Stomach (tissue), 4 donors: ENCODE results near the gene SPATA31A7.
"Not testable (repeated sequence)": the region's sequence is repeated elsewhere in the genome, so short reads cannot be mapped to it uniquely, and the experiment has no call there.

Source experiments
- CTCF ChIP-seq, 7 experiments: fragments of 450-650 bp in 4 of 7; fragments of 200-600 bp in 3 of 7; sonication (generic) in 3 of 7; IDR thresholded peaks; one replicate each; pipeline ENCODE4 v1.5.1; 2016 to 2019; ENCODE audit warnings: antibody characterized with exemption in 7 of 7, control low read depth in 2 of 7, mild to moderate bottlenecking in 1 of 7
- EP300 ChIP-seq: sonication (generic); formaldehyde crosslinking; IDR thresholded peaks from one replicate; pipeline ENCODE4 v1.6.1; 2017; ENCODE audit warnings: antibody characterized with exemption
- POLR2A ChIP-seq, 4 donors: fragments of 450-650 bp; IDR thresholded peaks; one replicate each; pipeline ENCODE4 v1.6.1; 2016; ENCODE audit warnings: antibody characterized with exemption in 4 of 4, control low read depth in 2 of 4, mild to moderate bottlenecking in 1 of 4, moderate library complexity in 1 of 4
- POLR2AphosphoS5 ChIP-seq, 3 donors: sonication (generic); formaldehyde crosslinking; IDR thresholded peaks; one replicate each; pipeline ENCODE4 v1.6.1; 2016; ENCODE audit warnings: antibody characterized with exemption in 3 of 3

GRCh38 chr9:61189736-61190135 lies at the start of gene SPATA31A7:
- not testable (repeated sequence) for TF ChIP-seq CTCF (IDR thresholded peaks at IDR 0.05); POLR2A (IDR thresholded peaks at IDR 0.05); EP300; POLR2AphosphoS5 (IDR thresholded peaks at IDR 0.05)
